NCI-H748 (cell line): ENCODE data around the gene SF3A2.
"Not testable (repeated sequence)": the region's sequence is repeated elsewhere in the genome, so short reads cannot be mapped to it uniquely, and the experiment has no call there.

Experiments used
- DNase-seq: peaks from one replicate; lab custom pipeline; 2025; ENCODE audit not compliant: unreplicated experiment; lab: John Stamatoyannopoulos, UW

The SF3A2 gene, protein sequence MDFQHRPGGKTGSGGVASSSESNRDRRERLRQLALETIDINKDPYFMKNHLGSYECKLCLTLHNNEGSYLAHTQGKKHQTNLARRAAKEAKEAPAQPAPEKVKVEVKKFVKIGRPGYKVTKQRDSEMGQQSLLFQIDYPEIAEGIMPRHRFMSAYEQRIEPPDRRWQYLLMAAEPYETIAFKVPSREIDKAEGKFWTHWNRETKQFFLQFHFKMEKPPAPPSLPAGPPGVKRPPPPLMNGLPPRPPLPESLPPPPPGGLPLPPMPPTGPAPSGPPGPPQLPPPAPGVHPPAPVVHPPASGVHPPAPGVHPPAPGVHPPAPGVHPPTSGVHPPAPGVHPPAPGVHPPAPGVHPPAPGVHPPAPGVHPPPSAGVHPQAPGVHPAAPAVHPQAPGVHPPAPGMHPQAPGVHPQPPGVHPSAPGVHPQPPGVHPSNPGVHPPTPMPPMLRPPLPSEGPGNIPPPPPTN

DNA sequence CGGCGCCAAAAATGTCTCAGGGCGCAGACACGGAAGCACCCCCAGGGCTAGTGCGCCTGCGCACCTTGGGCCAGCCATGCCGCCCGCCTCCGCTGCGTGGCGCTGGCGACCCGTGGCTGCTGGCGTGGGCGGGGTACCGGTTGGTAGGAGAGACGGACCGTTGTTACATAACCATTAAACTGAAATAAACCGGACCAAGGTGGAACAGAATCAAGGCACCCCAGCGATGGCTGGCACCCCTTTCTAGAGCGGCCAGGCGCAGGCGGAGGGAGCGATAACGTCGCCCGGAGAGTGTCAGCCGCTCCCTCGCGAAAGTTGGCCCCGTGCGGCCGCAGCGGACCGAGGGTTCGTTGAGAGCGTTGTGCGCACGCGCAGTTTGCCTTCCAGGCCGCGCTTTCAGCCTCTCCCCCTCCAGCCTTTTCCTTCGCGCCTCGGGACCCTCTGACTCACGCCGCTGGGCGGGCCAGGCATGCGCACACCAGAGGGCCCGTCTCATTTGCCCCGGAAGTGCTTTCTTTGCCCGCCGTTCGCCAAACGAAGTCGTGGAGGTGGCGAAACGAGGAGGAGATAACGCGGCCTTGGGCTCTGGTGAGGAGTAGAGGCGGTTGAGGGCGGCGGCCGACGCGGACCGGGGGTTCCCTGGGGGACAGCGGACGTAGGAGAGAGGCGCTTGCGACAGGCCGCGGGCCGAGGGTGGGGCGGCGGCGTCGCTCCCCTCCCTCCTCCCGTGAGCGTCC lies at the start of gene SF3A2, which contains the start of gene PLEKHJ1:
TSS of gene SF3A2 (plus strand) at position 511 of the 737 bp plus-strand sequence. CDS start 6,595 bp downstream, outside the sequence.
TSS of gene PLEKHJ1 (minus strand) at position 16 of the 737 bp plus-strand sequence. CDS start 81 bp downstream, outside the sequence.
- DNase-seq: peak; percentile 94

DNA sequence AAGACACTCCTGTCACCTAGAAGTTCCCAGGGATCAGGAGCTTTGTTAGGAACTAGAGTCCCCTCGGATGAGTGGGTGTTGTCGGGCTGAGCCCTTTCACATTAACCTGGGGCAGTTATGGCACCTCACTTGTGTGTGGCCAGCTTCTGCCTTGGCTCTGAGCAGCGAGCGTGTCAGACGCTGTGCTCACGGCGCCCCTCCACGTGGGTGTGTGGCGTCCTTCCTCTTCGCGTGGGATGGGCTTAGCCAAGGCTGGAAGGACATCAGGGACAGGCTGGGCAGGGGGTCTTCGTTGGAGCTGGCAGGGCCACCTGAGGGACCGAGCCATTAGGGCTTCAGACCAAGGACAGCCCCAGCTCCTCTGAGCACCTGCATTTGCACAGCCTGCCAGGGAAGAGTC lies 49.5 kb upstream of the SF3A2 start:
- no peak for DNase-seq

DNA sequence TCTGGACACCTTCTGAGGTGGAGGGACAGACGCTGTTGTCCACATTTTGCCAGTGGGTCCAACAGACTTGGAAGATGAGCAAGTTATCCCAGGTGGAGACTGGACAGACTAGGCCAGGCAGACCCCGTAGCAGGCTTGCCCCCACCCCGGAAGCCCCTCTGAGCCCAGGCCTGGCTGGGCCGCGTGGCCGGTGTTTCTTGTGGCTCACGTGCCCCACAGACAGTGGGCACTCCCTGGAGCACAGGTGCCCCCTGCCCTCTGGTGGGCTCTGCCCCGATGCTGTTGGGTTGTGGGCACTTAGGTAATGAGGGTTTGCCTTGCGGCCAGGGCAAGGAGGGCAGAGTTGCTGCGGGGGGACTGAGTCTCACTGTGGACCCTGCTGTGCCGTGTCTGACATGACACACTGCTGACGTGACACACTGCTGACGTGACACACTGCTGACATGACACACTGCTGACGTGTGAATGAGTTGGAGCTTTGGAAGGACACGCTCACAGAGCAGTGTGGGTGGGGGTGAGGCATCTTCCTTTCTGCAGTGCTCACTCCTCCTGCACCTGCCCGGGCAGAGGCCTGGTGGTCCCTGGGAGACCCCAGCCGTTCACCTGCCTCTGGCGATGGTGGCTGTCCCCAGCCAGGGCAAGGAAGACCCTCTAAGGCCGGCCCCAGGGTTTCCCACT lies 47.8 kb upstream of the SF3A2 start:
- DNase-seq: no peak

DNA sequence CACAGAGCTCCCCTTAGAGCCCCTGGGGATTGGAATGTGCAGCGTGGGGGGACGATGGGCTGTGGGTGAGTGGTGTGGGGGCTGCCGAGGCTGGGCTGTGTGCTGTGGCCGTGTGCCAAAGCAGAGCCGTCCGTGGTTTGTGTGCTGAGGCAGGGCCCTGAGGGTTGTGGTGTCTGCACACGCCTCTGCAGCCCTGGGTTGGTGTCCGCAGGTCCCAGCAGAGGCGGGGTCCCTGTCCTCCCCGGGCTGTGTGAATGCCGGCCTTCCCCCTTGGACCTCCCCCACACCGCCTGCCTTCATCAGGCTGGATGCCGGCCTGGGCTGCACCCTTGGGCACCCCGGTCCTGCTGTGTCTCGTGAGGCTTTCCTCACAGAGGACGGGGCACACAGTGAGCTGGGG lies 46.7 kb upstream of the SF3A2 start:
- DNase-seq: no peak

DNA sequence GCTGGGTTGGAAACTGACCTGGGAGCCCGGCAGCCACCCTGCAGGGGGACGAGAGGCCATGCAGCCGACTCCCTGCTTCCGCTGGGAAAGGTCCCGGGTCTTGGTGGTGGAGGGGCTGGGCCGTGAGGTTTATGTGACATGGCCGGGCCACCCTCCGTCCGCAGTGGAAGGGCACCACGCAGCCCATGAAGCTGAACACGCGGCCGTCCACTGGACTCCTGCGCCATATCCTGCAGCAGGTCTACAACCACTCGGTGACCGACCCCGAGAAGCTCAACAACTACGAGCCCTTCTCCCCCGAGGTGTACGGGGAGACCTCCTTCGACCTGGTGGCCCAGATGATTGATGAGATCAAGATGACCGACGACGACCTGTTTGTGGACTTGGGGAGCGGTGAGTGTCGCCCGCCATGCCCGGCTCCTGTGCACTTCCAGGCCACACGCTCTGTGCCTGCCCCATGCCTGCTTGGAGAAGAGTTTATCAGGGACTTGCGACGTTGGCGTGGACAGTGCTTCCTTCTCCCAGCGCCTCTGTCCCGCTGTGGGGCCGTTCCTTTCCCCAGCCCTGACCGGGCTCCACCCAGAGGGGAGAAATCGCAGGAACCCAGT lies 45.7 kb upstream of the SF3A2 start:
- DNase-seq: no peak

DNA sequence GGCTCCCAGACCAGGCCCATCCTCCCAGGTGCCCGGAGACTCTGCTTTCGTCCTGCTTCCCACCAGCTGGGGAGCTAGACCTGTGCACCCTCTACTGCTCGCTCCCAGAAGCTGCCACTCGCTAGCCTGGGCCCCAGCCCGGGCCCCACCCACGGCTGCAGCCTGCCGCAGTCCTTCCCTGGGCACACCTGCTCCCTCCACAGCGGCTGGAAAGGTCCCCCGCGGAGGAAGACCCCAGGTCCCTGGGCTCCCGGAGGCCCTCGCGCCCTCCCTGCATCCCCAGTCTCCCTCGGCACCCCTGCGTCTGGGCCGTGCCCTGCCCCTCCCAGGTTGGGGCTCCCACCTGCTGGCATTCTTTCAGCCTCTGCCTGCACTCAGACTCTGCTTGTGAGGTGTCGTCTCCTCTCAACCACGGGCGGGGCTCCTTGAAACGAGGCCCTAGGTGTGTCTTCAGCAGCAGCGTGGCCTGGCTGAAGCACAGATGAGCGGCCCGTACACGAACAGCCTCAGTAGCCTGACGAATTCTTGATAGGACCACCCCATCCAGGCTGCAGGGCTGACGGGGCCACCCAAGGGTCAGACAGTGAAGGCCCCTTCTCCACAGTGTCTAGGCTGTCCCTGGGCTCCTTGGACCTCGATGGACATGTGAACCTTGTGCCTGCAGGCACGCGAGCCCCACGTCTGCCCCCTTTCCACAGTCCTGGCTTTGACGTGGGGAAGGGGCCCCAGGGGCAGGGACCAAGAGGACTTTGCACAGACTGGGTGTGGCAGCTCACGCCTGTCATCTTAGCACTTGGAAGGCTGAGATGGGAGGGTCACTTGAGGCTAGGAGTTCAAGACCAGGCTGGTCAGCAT lies 44.9 kb upstream of the SF3A2 start:
- no peak for DNase-seq

DNA sequence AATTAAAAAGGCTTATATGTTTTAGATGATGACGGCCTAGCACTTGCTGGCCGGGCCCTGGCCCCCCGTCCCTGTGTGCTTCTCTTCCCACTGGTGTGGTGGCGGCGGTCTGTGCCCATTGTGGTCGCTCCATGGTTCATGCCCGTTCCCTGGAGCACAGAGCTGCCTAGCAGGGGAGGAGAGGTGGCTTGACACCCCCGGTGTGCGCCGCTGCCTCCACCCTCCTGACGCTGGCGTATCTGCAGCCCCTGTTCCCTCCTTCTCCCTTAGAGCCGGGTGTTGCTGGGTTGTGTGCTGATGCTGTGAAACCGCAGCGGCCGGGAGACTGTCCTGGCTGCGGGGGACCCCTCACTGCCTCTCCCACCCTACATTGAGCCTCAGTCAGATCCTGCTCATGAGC lies 43.8 kb upstream of the SF3A2 start:
- no peak for DNase-seq

DNA sequence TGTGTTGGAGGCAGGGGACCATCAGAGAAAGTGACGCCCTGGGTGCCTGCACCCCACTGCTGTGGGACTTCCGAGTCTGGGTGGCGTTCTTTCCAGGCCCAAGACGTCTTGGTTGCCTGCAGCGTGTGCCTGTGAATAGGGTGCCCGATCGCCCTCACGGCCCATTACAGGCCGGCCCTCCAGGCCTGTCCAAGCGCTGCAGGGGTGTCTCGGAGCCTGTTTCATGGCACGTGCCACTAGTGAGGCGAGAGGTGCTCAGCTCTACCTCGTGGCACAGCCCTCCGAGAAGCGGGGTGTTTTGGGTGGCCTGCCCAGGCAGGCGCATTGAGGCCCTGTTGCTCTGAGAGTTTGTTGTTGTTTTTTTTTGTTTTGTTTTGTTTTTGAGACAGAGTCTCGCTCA lies 42.8 kb upstream of the SF3A2 start:
- no peak for DNase-seq

DNA sequence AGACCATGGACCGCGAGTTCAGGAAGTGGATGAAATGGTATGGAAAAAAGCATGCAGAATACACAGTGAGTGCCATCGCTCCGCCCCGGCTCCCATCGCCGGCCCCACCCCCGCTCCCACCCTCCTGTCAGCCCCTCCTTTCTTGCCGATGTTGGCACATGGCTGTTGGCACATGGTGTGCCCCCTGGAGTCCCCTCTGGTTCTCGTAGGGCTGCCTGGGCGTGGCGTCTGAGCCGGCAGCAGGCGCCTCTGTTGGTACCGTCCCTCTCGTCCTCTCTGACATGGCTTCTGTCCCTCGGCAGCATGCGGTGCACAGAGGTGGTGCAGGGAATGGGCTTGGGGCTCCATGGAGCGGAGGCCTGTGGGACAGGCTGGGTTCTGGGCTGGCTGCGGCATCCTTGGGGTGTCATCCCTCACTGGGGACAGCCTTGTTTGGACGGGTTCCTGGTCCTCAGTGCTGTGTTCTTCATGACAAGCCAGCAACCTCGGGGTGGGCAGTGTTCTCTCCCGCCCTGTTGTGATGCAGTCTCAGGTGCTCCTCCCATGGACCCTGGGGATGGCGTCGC lies 42.0 kb upstream of the SF3A2 start:
- no peak for DNase-seq

DNA sequence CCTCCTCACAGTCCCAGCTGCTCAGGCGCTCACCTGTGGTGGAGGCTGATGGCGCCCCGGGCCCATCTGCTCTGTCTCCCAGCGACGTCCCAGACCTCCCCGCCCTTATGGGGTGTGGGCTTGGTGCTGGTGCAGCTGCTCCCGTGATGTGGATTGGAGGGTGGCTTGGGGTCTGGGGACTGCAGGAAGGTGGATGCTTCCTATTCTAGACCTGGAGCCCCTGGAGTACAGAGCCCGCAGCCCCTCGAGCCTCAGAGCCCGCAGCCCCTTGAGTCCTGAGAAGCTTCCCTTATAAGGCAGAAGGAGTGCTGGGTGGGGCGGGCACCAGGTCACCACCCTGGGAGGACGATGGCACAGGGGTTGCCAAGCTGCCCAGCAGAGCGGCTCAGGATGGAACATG lies 41.3 kb upstream of the SF3A2 start:
- DNase-seq: no peak

DNA sequence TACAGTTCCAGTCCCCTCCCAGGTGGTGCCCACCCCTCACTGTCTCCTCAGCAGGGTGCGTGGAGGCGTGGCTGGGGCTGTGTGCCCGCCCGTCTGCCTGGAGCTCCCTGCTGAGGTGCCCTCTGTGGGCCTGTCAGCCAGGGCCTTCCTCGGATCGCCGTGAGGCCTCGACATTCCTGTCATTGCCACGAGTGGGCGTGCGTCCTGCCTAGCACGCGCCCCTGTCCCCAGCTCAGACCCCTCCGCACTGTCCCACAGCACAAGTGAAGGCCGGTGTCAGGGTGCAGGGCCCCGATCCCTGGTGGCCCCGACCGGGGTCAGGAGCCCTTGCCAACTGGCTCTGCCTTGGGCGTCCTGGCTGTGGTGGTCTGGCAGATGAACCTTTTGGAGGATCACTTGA lies 40.7 kb upstream of the SF3A2 start:
- no peak for DNase-seq

DNA sequence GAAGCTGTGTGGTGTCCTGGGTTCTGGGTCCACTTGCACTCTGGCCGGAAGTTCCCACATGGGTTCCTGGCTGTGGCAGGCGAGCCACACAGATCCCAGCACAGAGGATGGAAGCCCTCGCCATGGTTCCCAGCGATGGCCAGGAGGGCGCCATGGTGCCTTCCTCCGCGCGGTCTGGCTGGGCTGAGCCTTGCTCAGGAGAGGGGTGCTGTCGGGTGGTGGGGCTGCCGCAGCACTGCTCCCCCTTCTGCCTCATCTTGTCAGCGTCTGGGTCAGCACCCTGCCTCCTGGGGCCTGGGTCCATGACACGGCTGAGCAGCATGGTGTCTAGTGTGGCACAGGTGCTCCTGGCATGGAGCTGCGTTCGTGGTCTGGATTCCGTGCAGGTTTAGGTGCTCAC lies 39.4 kb upstream of the SF3A2 start:
- DNase-seq: no peak

DNA sequence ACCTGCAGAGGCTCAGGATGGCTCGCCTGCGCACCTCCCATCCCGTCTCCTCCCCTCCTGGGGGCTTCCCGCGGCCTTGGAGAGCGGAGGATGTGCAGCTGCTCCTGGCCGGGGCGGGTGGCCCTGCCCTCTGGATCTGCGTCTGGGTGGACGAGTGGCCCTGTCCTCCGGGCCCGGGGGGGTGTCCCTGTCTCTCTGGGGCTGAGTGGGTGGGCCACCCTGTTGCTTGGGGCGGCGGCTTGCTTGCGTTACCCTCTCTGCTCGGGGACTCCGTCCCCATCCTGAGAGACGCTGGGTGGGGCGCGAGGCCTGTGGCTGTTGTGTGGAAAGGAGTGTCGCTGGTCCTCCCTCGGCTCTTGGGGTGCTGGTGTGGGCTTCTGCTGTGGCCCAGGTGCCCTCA lies 38.3 kb upstream of the SF3A2 start:
- no peak for DNase-seq

DNA sequence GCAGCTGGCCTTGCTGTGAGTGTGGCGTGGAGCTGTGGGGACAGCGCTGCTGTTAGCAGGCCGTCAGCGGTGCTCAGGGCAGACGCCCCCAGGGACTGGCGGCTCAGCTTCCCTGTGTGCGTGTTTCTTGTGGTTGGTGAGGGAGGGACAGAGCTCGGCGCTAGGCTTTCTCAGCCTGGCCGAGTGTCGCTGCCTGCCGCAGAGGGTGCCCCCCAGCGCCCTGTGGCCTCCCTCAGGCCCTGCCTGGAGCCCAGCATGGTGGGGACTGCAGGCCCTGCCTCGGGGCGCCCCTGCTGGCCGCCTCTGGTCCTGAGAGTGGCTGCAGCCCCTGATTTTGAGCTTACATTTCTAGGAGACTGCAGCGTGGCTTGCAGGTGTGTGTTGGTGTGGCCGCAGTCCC lies 37.4 kb upstream of the SF3A2 start:
- DNase-seq: no peak

DNA sequence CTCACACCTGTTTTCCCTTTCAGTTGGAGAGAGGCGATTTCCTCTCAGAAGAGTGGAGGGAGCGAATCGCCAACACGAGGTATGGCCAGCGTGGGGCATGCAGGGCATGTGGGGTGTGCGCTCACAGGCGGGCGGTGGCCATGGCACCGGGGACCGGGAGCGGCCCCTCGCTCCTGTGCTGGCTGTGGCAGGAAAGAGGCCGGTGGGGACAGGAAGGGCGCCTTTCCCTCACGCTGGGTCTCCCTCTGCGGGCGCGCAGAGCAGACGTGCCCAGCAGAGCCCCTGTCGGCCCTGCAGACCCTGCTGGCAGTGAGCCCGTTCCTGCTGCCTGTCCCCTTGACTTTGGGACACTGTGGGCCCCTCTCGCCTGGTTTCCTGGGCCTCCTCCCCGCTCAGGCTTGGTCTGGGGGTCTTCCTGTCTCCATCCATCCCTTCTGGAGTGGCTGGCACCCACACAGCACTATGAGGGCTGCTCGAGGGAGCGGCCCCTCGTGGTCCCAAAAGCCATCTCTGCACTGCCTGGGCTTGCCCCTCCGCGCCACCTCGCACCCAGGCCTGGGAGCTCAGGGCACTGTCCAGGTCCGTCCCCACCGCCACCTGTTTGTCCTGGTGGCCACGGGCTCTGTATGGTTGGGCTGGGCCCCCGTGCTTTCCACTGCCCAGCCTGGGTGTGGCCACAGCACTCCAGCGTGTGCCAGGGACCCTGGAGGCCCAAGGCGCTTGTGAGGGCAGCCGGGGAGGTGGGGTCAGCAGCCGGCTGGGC lies 36.6 kb upstream of the SF3A2 start:
- DNase-seq: no peak

DNA sequence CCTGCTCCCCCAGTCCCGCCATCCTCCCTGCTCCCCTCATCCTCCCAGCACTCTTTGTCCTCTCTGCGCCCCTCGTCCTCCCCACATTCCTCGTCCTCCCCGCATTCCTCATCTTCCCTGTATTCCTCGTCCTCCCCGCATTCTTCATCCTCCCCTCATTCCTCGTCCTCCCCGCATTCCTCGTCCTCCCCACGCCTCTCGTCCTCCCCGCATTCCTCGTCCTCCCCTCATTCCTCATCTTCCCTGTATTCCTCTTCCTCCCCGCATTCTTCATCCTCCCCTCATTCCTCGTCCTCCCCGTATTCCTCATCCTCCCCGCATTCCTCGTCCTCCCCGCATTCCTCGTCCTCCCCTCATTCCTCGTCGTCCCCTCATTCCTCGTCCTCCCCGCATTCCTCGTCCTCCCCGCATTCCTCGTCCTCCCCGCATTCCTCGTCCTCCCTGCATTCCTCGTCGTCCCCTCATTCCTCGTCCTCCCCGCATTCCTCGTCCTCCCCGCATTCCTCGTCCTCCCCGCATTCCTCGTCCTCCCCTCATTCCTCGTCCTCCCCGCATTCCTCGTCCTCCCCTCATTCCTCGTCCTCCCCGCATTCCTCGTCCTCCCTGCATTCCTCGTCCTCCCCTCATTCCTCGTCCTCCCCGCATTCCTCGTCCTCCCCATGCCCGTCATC lies 35.9 kb upstream of the SF3A2 start:
- not testable (repeated sequence) for DNase-seq

DNA sequence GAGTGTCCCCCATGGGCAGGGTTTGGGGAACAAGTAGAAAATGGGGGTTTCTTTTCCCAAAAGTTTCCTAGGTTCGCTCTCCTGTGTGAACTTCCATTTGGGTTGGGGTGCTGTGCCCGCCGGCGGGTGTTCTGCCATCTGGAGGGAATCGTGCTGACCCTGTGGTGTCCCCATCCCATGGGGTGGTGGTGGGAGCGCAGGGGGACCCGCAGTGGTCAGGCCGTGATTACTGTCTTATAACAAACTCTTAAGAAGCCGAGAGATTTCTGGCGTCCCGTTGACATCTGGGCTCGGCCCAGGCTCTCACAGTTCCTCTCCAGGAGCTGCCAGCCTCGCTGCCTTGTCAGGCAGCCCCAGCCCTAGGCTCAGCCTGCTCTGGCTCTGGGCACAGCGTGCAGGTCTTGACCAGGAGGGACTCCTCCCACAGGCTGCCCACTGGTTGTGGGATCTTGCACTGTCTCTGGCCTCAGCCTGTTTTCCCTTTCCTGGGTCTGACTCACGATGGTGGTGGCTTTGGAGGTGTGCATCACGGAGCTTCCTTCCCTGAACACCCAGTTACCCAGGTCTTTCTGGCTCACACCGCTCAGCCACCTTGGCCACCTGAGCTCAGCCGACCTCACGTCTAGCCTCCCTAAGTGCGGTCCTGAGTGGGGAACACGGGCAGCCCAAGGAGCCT lies 35.0 kb upstream of the SF3A2 start:
- DNase-seq: no peak

DNA sequence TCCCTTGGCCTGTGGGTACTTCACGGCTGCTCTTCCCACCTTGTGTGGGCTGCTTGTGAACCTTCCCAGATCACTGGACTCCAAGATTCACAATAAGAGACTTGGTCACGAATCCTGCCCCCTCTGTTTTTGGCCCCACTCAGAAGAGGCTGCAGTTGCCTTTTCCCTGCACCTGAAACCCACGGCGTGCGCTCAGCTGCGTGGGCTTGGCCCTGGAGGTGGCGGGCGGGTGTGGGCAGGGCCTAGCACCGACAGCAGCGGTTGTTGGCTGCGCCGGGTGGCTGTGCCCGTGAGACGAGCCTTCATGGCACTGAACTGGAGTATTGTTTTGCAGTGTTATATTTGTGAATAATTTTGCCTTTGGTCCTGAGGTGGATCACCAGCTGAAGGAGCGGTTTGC lies 34.3 kb upstream of the SF3A2 start:
- no peak for DNase-seq
